ENCODE data around the gene EIF5A. TPM values are rescaled to one million over a fixed set of nuclear protein-coding genes. Genes with fewer than 3 reads are reported as not detected.

Gene EIF5A
- total and polyA plus RNA-seq, 2 of the 8 experiments (the other 6 are each of a cell fraction or from before 2014, with no cell fraction given), result 717 to 1,172 TPM

DNA sequence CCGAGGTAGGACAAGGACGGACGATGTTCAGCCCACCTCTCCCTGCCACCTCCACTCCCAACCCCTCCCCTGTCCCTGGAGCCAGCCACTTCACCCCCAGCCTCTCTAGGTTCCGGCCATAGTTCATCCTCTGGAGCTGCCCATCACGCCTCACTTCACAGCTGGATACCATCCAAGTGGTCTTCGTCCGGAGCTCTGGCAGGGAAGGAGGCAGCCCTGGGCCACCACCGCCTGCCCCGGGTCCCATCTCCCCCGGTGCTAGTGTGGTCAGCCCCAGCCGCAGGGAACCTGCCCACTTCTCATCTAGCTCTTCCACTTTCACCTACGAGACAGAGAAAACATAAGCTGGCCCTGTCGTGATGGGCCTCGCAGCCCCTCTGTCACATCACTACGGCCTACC is 14.0 kb downstream of the EIF5A start:
- Histone ChIP-seq H3K79me2 (ENCODE audit: control insufficient read depth in 1 of 2, insufficient read depth in 2 of 2, low read length in 2 of 2) (no peaks in the 10 kb centered on the region), H2BK120ac (replicated peaks; ENCODE audit: low read depth, low read length) (no peak overlapping the region), H3K27ac (ENCODE audit: low read depth, low read length) (no peak overlapping the region), H3K23me2 (ENCODE audit: low read depth, low read length) (no peaks in the 10 kb centered on the region), H3K18ac (ENCODE audit: extremely low read depth, low read length) (no peak overlapping the region), H3K4me2 (ENCODE audit: insufficient read depth in 1 of 2, low read depth in 2 of 2, low read length in 2 of 2) (no peak overlapping the region), H3K79me1 (ENCODE audit: low read depth, low read length) (no peaks in the 10 kb centered on the region; the same call in 1 of the 2 replicates), H3K27me3 (replicated peaks in 1 of 4; ENCODE audit: control insufficient read depth in 3 of 4, extremely low read depth in 1 of 4, insufficient read depth in 3 of 4, low read length in 3 of 4) (no peaks in the 10 kb centered on the region), H3K56ac (replicated peaks; ENCODE audit: insufficient read length, low read depth, low read length) (no peak overlapping the region), H2BK12ac (ENCODE audit: low read depth, low read length) (no peak overlapping the region), H3K14ac (ENCODE audit: insufficient read length) (no peak overlapping the region), H3K23ac (ENCODE audit: insufficient read length) (no peak overlapping the region), H4K91ac (replicated peaks; ENCODE audit: insufficient read length, low read length) (no peak overlapping the region), H3K9ac (replicated peaks in 1 of 4; ENCODE audit: extremely low read depth in 1 of 4, low read depth in 3 of 4, low read length in 3 of 4) (no peak overlapping the region), H3K4me3 (ENCODE audit: extremely low read depth in 1 of 4, insufficient read depth in 2 of 4, low read depth in 3 of 4, low read length in 4 of 4) (no peak overlapping the region), H4K20me1 (replicated peaks in 1 of 2; ENCODE audit: control insufficient read depth in 1 of 2, insufficient read depth in 2 of 2, low read length in 2 of 2) (peaks cover 2 to 22% of the 10 kb centered on the region in 2 experiments), H3K9me3 (ENCODE audit: insufficient read depth in 2 of 2, low read depth in 1 of 2, low read length in 1 of 2) (no peaks in the 10 kb centered on the region), H4K5ac (ENCODE audit: insufficient read length, low read depth, low read length) (no peak overlapping the region), H2BK20ac (ENCODE audit: low read length) (no peak overlapping the region), H2AK5ac (ENCODE audit: low read depth, low read length) (no peak overlapping the region), H4K8ac (ENCODE audit: extremely low read depth, insufficient read depth, low read length) (no peak overlapping the region; the same call in 1 of the 2 replicates), H2AFZ (ENCODE audit: low read length) (no peak overlapping the region), H2BK5ac (ENCODE audit: low read depth, low read length) (no peak overlapping the region), H3K36me3 (ENCODE audit: control insufficient read depth in 2 of 4, insufficient read depth in 4 of 4, low read length in 3 of 4) (peaks cover 32 to 65% (median 54%) of the 10 kb centered on the region in 4 experiments), H3K4ac (replicated peaks; ENCODE audit: insufficient read length, low read depth, low read length) (no peak overlapping the region), H2BK15ac (ENCODE audit: low read length) (no peak overlapping the region), H3K4me1 (replicated peaks in 1 of 4; ENCODE audit: control insufficient read depth in 3 of 4, insufficient read depth in 4 of 4, low read length in 3 of 4) (no peaks in the 10 kb centered on the region)
- FAIRE-seq, result no peak
- ChIA-PET POLR2A (ENCODE audit: partially characterized antibody) (interaction anchor here (0.9 to 13.4 kb wide), 4 partner anchors 8 to 107 kb away, joined by 3 to 223 read pairs (median 3); partner anchors contain the start of gene GPS2), CTCF (ENCODE audit: partially characterized antibody) (interaction anchor here (0.6 to 3.8 kb wide), 11 partner anchors 8 to 546 kb away, joined by 3 to 24 read pairs (median 5); partner anchors contain the start of genes ACAP1, KCTD11 and TMEM95)
- no peak for DNase-seq (ENCODE audit: low read depth in 1 of 2, low spot score in 2 of 2)
- WGBS, 2 experiments (ENCODE audit: extremely low coverage in 1 of 2, insufficient coverage in 1 of 2, insufficient read length in 1 of 2, insufficient replicate concordance in 2 of 2, low coverage in 1 of 2, low lambda C conversion rate in 2 of 2, missing lambda C conversion rate in 1 of 2), result 97% methylated on average over 10 of the region's 15 CpGs; no CpG with 5 or more reads in 1 of the 2 experiments
- TF ChIP-seq RBBP5 (IDR thresholded peaks at IDR 0.05; ENCODE audit: borderline replicate concordance, low read depth, low read length), result no peak
- no peak for TF ChIP-seq RFX5 (IDR thresholded peaks at IDR 0.05; ENCODE audit: borderline replicate concordance, low read depth, low read length)
- no peak for TF ChIP-seq NANOG (IDR thresholded peaks at IDR 0.05; ENCODE audit: insufficient read depth, low read depth, low read length, poor library complexity, severe bottlenecking)
- TF ChIP-seq CEBPB (IDR thresholded peaks at IDR 0.05; ENCODE audit: low read depth, low read length), result no peak
- TF ChIP-seq MAFK (IDR thresholded peaks at IDR 0.05; ENCODE audit: low read depth, low read length), result no peak

All from H1 (cell line).